CD8-positive, alpha-beta memory T cell (primary cell): ENCODE measurements around the gene SFXN2. TPM values are rescaled to one million over a fixed set of nuclear protein-coding genes. Genes with fewer than 3 reads are reported as not detected.

ENCODE experiments used
- CTCF ChIA-PET: fragments of 350-600 bp; sonication (Branson Sonifier 250); formaldehyde crosslinking; loops from one replicate; lab custom pipeline; 2021; ENCODE audit warnings: antibody characterized with exemption; lab: Charles Lee
- POLR2A ChIA-PET: fragments of 350-600 bp; sonication (Branson Sonifier 250); formaldehyde crosslinking; loops from one replicate; lab custom pipeline; 2021; ENCODE audit warnings: antibody characterized with exemption; lab: Charles Lee
- DNase-seq, 5 donors: peaks; one replicate each; pipeline versions ENCODE4 v3.0.0 to v3.0.0-alpha.2; 2020 to 2022; ENCODE audit warnings: mixed read lengths in 1 of 5
- H3K27ac ChIP-seq: one replicate; pipeline ENCODE4 v1.7.0; 2013; ENCODE audit warnings: low read depth, mild to moderate bottlenecking, low read length, moderate library complexity
- H3K27me3 ChIP-seq: 2 replicates; pipeline ENCODE4 v1.7.0; 2013; ENCODE audit warnings: low read length, mild to moderate bottlenecking; ENCODE audit not compliant: insufficient read depth, poor library complexity, severe bottlenecking
- H3K36me3 ChIP-seq: 2 replicates; pipeline ENCODE4 v1.7.0; 2013; ENCODE audit warnings: mild to moderate bottlenecking, low read length, moderate library complexity; ENCODE audit not compliant: insufficient read depth
- H3K4me1 ChIP-seq: 2 replicates; pipeline ENCODE4 v1.7.0; 2013; ENCODE audit warnings: mild to moderate bottlenecking, low read length, moderate library complexity; ENCODE audit not compliant: insufficient read depth
- H3K4me3 ChIP-seq: 2 replicates; pipeline ENCODE4 v1.7.0; 2013; ENCODE audit warnings: mild to moderate bottlenecking, low read length
- H3K9me3 ChIP-seq: 2 replicates; pipeline ENCODE4 v1.7.0; 2013; ENCODE audit warnings: mild to moderate bottlenecking, low read length
- H3K27ac Mint-ChIP-seq, 8 donors: one replicate each; pipeline ENCODE4 v1.8.0; 2020 to 2021; ENCODE audit warnings: mixed read lengths in 8 of 8, mild to moderate bottlenecking in 6 of 8, inconsistent platforms in 3 of 8, moderate library complexity in 3 of 8
- H3K27me3 Mint-ChIP-seq, 2 donors: one replicate each; pipeline ENCODE4 v1.8.0; 2020 to 2021; ENCODE audit warnings: mixed read lengths in 2 of 2, mild to moderate bottlenecking in 1 of 2, moderate library complexity in 1 of 2
- H3K36me3 Mint-ChIP-seq, 3 donors: one replicate each; pipeline ENCODE4 v1.8.0; 2020 to 2021; ENCODE audit warnings: mixed read lengths in 3 of 3, inconsistent platforms in 1 of 3, mild to moderate bottlenecking in 1 of 3
- H3K4me1 Mint-ChIP-seq, 3 donors: one replicate each; pipeline ENCODE4 v1.8.0; 2020 to 2021; ENCODE audit warnings: mixed read lengths in 3 of 3, inconsistent platforms in 1 of 3, mild to moderate bottlenecking in 1 of 3
- H3K4me3 Mint-ChIP-seq, 7 donors: one replicate each; pipeline ENCODE4 v1.8.0; 2020 to 2021; ENCODE audit warnings: mixed read lengths in 7 of 7, mild to moderate bottlenecking in 6 of 7, moderate library complexity in 4 of 7, inconsistent platforms in 2 of 7
- H3K9me3 Mint-ChIP-seq, 5 donors: one replicate each; pipeline ENCODE4 v1.8.0; 2020 to 2022; ENCODE audit warnings: mixed read lengths in 5 of 5, mild to moderate bottlenecking in 3 of 5, moderate library complexity in 2 of 5, inconsistent platforms in 1 of 5
- polyA plus RNA-seq: library from polyadenylated mRNA; unstranded; fragments of 300-500 nt; fragmentation: Illumina TruSeq; gene quantifications from one replicate; pipeline ENCODE4 v1.2.3, GENCODE V29; 2021
- total RNA-seq, 2 experiments: library from RNA; stranded (reverse); gene quantifications; one replicate each; pipeline ENCODE4 v1.2.3, GENCODE V29; 2021

Gene SFXN2
- total and polyA plus RNA-seq, 3 experiments from 2014 or later, result 10.1 to 30.6 (median 27.6) TPM

DNA sequence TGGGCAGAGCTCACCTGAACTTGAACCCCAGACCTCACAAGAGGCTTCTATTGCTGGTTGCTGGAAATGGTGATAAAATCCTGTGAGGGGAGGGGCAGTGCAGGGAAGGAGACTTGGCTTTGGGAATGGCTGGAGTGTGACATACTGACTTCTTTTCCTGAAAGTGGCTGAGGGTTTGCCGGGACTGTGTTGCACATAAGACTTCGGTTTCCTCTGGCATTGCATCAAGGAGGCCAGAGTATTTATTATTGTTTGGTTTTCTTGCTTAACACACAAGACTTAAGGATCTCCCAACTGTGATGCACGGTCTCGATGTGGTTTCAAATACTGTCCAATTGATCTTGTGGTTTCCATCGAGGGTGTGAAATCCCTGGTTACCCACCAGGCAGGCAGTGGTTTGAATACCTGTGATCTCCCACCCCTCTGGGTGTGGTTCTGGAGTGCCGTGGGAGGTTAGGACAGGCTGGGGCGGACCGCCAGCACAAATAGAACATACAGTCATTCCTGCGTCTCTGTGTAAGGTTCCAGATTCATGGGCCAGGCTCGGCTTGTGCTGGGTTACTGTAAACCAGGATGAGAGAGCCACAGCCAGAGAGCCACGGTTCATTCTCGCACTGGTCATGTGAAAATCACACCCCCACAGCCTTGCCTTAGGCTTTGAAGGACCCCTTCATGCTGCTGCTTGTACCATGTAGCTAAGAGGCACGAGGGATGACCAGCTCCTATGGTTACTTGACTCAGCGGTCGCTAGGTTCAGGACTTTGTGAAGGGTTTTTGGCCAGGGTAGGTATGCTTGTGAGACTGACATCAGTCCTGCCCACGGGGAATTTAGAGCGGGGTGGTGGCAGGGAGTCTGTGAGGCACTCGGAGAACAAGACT, 68.5 kb downstream of the SFXN2 start:
- Mint-ChIP-seq H3K4me3 (peak overlapping the region in 5 of 7 donors; percentile 8 to 63 (median 26)), H3K36me3 (peaks cover 0 to 39% (median 6%) of the 10 kb centered on the region in 3 donors), H3K27me3 (no peaks in the 10 kb centered on the region), H3K4me1 (peaks cover 62 to 83% (median 71%) of the 10 kb centered on the region in 3 donors), H3K27ac (peak overlapping the region in 7 of 8 donors; percentile 25 to 81 (median 42)), H3K9me3 (no peaks in the 10 kb centered on the region)
- Histone ChIP-seq H3K27me3 (no peaks in the 10 kb centered on the region), H3K4me1 (peaks cover 21% of the 10 kb centered on the region), H3K27ac (no peak overlapping the region), H3K36me3 (no peaks in the 10 kb centered on the region), H3K4me3 (no peak overlapping the region), H3K9me3 (no peaks in the 10 kb centered on the region)
- no peak for DNase-seq
- CTCF ChIA-PET, result no interaction called here
- POLR2A ChIA-PET, result no interaction called here

DNA sequence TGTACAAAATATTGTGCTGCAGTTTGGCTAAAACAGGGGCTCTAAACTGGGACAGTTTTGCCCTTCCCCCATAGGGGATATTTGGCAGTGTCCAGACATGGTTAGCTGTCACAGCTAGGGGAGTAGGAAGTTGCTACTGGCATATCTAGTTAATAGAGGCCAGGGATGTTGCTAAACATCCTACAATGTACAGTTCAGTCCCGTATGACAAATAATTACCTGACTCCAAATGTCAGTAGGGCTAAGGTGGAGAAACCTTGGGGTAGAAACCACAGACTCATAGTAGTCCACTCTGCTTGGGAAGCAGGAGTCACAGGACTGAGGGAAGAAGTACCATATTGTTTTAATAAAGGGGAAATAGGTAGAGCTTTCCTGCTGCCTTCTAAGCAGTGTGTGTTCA, 69.1 kb downstream of the SFXN2 start:
- H3K9me3 Mint-ChIP-seq, result no peaks in the 10 kb centered on the region
- H3K27ac Mint-ChIP-seq, result peak overlapping the region in 6 of 8 donors; percentile 2 to 67 (median 47)
- Histone ChIP-seq H3K36me3 (no peaks in the 10 kb centered on the region), H3K9me3 (no peaks in the 10 kb centered on the region), H3K27me3 (no peaks in the 10 kb centered on the region), H3K27ac (no peak overlapping the region), H3K4me1 (peaks cover 21% of the 10 kb centered on the region), H3K4me3 (no peak overlapping the region)
- no peak for DNase-seq
- no peaks in the 10 kb centered on the region for H3K27me3 Mint-ChIP-seq
- POLR2A ChIA-PET, result no interaction called here
- H3K36me3 Mint-ChIP-seq, result peaks cover 0 to 36% (median 6%) of the 10 kb centered on the region in 3 donors
- H3K4me3 Mint-ChIP-seq, result peak overlapping the region in 2 of 7 donors; percentile 30 to 63
- CTCF ChIA-PET, result no interaction called here
- H3K4me1 Mint-ChIP-seq, result peaks cover 61 to 79% (median 67%) of the 10 kb centered on the region in 3 donors

DNA sequence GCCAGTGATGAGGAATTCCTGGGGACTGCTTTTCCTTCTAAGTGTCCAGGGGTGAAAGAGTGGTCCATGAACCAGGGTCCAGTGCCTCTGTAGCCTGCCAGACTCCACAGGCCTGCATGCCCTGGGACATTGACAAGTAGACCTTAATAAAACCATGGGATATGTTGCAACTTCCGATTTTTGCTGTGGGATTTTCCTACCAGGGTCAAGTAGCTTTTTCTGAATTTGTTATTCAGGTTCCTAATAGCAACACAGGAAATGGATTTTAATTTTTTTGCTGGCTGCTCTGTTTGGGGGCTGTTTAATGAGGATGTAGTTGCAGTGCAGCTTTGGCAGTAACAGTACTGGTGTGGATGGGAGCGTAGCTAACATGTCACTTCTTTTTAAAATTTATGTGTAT, 71.4 kb downstream of the SFXN2 start:
- Histone ChIP-seq H3K9me3 (no peaks in the 10 kb centered on the region), H3K4me3 (no peak overlapping the region), H3K27ac (no peak overlapping the region), H3K27me3 (no peaks in the 10 kb centered on the region), H3K36me3 (no peaks in the 10 kb centered on the region), H3K4me1 (peaks cover 21% of the 10 kb centered on the region)
- no peaks in the 10 kb centered on the region for H3K27me3 Mint-ChIP-seq
- peaks cover 9 to 33% (median 10%) of the 10 kb centered on the region in 3 donors for H3K36me3 Mint-ChIP-seq
- peaks cover 55 to 71% (median 66%) of the 10 kb centered on the region in 3 donors for H3K4me1 Mint-ChIP-seq
- H3K27ac Mint-ChIP-seq, result peak overlapping the region in 3 of 8 donors; percentile 9 to 54 (median 53)
- CTCF ChIA-PET, result no interaction called here
- POLR2A ChIA-PET, result no interaction called here
- H3K4me3 Mint-ChIP-seq, result no peak overlapping the region
- no peak for DNase-seq
- peaks cover 0 to 2% (median 0%) of the 10 kb centered on the region in 5 donors for H3K9me3 Mint-ChIP-seq

DNA sequence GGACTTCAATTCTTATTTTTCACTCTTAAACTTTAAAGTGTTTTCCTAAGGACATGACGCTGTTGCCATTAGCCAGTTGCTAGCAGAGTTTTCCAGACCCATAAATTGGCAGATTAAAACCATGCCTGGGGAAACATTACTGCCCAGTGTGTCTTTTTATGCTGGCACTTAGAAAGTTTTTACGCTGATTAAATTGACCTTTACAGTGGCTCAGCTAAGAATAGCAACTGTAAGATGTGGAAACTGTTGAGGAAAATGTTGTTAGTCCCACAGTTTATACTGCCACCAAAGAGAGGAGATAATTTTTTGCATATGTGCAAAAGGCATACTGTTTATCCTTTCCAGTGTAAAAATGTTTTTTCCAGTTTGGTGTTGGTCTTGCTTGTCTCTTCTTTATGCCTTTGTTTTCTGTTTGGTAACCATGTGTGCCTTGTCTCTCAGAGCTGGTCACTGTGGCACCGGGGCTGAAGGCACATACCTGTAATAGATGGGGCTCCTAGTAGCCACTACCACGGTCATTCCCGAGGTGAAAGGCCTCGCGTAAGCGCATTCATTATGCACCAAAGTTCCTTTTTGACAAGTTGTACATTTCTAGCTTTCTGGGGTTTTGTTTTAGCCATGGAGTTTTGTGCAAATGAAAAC, 77.4 kb downstream of the SFXN2 start:
- ChIA-PET POLR2A (interaction anchor here (0.5 to 0.6 kb wide), 2 partner anchors 31 to 89 kb away, joined by 4 to 5 read pairs; no protein-coding TSS in a partner anchor), CTCF (no interaction called here)
- peaks cover 0 to 2% (median 0%) of the 10 kb centered on the region in 5 donors for H3K9me3 Mint-ChIP-seq
- Histone ChIP-seq H3K4me1 (peaks cover 18% of the 10 kb centered on the region), H3K36me3 (no peaks in the 10 kb centered on the region), H3K27me3 (no peaks in the 10 kb centered on the region), H3K9me3 (no peaks in the 10 kb centered on the region), H3K4me3 (no peak overlapping the region), H3K27ac (no peak overlapping the region)
- peaks cover 50 to 71% (median 59%) of the 10 kb centered on the region in 3 donors for H3K4me1 Mint-ChIP-seq
- DNase-seq, result no peak
- H3K27me3 Mint-ChIP-seq, result no peaks in the 10 kb centered on the region
- H3K36me3 Mint-ChIP-seq, result peaks cover 4 to 42% (median 9%) of the 10 kb centered on the region in 3 donors
- H3K27ac Mint-ChIP-seq, result peak overlapping the region in 2 of 8 donors; percentile 31 to 55
- H3K4me3 Mint-ChIP-seq, result no peak overlapping the region

Other genes starting within 250 kb of the SFXN2 start
- 10 to 100 TPM; 79.6 to 80.4 TPM for gene ACTR1A, start 211.9 kb upstream of the SFXN2 start, total RNA-seq
- 76.4 TPM for gene ACTR1A, start 211.9 kb upstream of the SFXN2 start, polyA plus RNA-seq
- 1 to 10 TPM; 7.5 to 8.3 TPM for gene SUFU, start 210.7 kb upstream of the SFXN2 start, total RNA-seq
- gene SUFU, start 210.7 kb upstream of the SFXN2 start, polyA plus RNA-seq, result 8.3 TPM
- 10 to 100 TPM; 72.0 to 74.5 TPM for gene TRIM8, start 70.2 kb upstream of the SFXN2 start, total RNA-seq
- gene TRIM8, start 70.2 kb upstream of the SFXN2 start, polyA plus RNA-seq, result 63.9 TPM
- gene ARL3, start 239 bp upstream of the SFXN2 start, total RNA-seq, result 1 to 10 TPM; 8.7 TPM
- gene ARL3, start 239 bp upstream of the SFXN2 start, polyA plus RNA-seq, result 5.7 TPM
- gene WBP1L, start 29.3 kb downstream of the SFXN2 start, total RNA-seq, result 10 to 100 TPM; 16.0 to 17.8 TPM
- 28.5 TPM for gene WBP1L, start 29.3 kb downstream of the SFXN2 start, polyA plus RNA-seq
- not detected for gene CYP17A1, start 122.8 kb downstream of the SFXN2 start, total RNA-seq
- 0.13 TPM for gene CYP17A1, start 122.8 kb downstream of the SFXN2 start, polyA plus RNA-seq
- gene BORCS7, start 139.6 kb downstream of the SFXN2 start, total RNA-seq, result 10 to 100 TPM in 1 of 2 experiments, 1 to 10 TPM in 1; 9.8 to 11.3 TPM
- 39.2 TPM for gene BORCS7, start 139.6 kb downstream of the SFXN2 start, polyA plus RNA-seq
- under 1 TPM in 1 of 2 experiments, not detected in 1; 0.44 TPM for gene AS3MT, start 154.8 kb downstream of the SFXN2 start, total RNA-seq
- not detected for gene AS3MT, start 154.8 kb downstream of the SFXN2 start, polyA plus RNA-seq
- 1 to 10 TPM; 6.1 to 6.2 TPM for gene CNNM2, start 203.7 kb downstream of the SFXN2 start, total RNA-seq
- gene CNNM2, start 203.7 kb downstream of the SFXN2 start, polyA plus RNA-seq, result 5.0 TPM